ENCODE data around the gene RABGAP1L.

The RABGAP1L gene

GRCh38 chr1:174364996-174365736 is 205.8 kb downstream of the RABGAP1L start:
- no peaks in the 10 kb centered on the region for H3K36me3 ChIP-seq (ENCODE audit: control insufficient read depth in 2 of 2, insufficient read depth in 1 of 2, low read length in 2 of 2)
- H3K9me3 ChIP-seq (ENCODE audit: control insufficient read depth, insufficient read depth, low read depth, low read length), result no peaks in the 10 kb centered on the region
- CTCF ChIA-PET, result no interaction called here
- no peaks in the 10 kb centered on the region for H3K4me1 ChIP-seq (ENCODE audit: control insufficient read depth, insufficient read depth, low read length)
- H3K27ac ChIP-seq (ENCODE audit: extremely low read depth, low read depth, low read length), result no peak overlapping the region
- H3K4me3 ChIP-seq (ENCODE audit: low read depth, low read length), result no peak overlapping the region
- no peak for TF ChIP-seq ZNF266 (tag by site-specific recombination; IDR thresholded peaks at IDR 0.05; ENCODE audit: low read depth)
- TF ChIP-seq ZSCAN4 (tag by site-specific recombination; IDR thresholded peaks at IDR 0.05), result no peak
- TF ChIP-seq ZNF132 (tag by site-specific recombination; IDR thresholded peaks at IDR 0.05; ENCODE audit: borderline replicate concordance), result no peak
- TF ChIP-seq ZNF140 (tag by site-specific recombination; IDR thresholded peaks at IDR 0.05), result no peak
- no peak for TF ChIP-seq KLF7 (tag by site-specific recombination; IDR thresholded peaks at IDR 0.05; ENCODE audit: borderline replicate concordance)
- TF ChIP-seq KLF9 (tag by site-specific recombination; IDR thresholded peaks at IDR 0.05; ENCODE audit: low read depth), result no peak
- no peak for TF ChIP-seq ZBTB7A (tag by site-specific recombination; IDR thresholded peaks at IDR 0.05; ENCODE audit: low read depth)
- no peak for TF ChIP-seq ZNF785 (tag by site-specific recombination; IDR thresholded peaks at IDR 0.05)
- POLR2A ChIA-PET, result no interaction called here

- no peaks in the 10 kb centered on the region for H3K4me1 ChIP-seq (ENCODE audit: control insufficient read depth, insufficient read depth, low read length)
- no peaks in the 10 kb centered on the region for H3K9me3 ChIP-seq (ENCODE audit: control insufficient read depth, insufficient read depth, low read depth, low read length)
- no peaks in the 10 kb centered on the region for H3K36me3 ChIP-seq (ENCODE audit: control insufficient read depth in 2 of 2, insufficient read depth in 1 of 2, low read length in 2 of 2)
- ChIA-PET POLR2A (no interaction called here), CTCF (no interaction called here)
- H3K27ac ChIP-seq (ENCODE audit: extremely low read depth, low read depth, low read length), result no peak overlapping the region
- H3K4me3 ChIP-seq (ENCODE audit: low read depth, low read length), result no peak overlapping the region
- TF ChIP-seq ZNF692 (tag by site-specific recombination; IDR thresholded peaks at IDR 0.05) (no peak), PRDM2 (tag by site-specific recombination; IDR thresholded peaks at IDR 0.05; ENCODE audit: borderline replicate concordance) (no peak), ZNF18 (tag by site-specific recombination; IDR thresholded peaks at IDR 0.05) (no peak), ZBTB6 (tag by site-specific recombination; IDR thresholded peaks at IDR 0.05) (no peak), ZNF214 (tag by site-specific recombination; IDR thresholded peaks at IDR 0.05; ENCODE audit: borderline replicate concordance) (no peak), ZSCAN30 (tag by site-specific recombination; IDR thresholded peaks at IDR 0.05) (no peak), PRDM4 (tag by site-specific recombination; IDR thresholded peaks at IDR 0.05) (no peak), ZNF76 (tag by site-specific recombination; IDR thresholded peaks at IDR 0.05; ENCODE audit: borderline replicate concordance, low read depth) (no peak), ZNF521 (tag by site-specific recombination; IDR thresholded peaks at IDR 0.05) (no peak), ZNF274 (IDR thresholded peaks at IDR 0.05; ENCODE audit: low read length) (no peak), ZNF274 (tag by site-specific recombination; IDR thresholded peaks at IDR 0.05; ENCODE audit: borderline replicate concordance) (no peak), ZNF596 (tag by site-specific recombination; IDR thresholded peaks at IDR 0.05) (no peak)
These were observed 207.6 kb downstream of the RABGAP1L start for GRCh38 chr1:174366946-174367345.

All from HEK293 (cell line).